Fibroblast of lung (primary cell): Measurements from ENCODE around the gene LIG4.

Experiments used
- CTCF ChIP-seq, 2 donors: IDR thresholded peaks in 1 of 2; conservative IDR thresholded peaks in 1 of 2; 1 replicate in 1 of 2; 2 replicates in 1 of 2; pipeline ENCODE4 v1.5.1; 2011 to 2012; ENCODE audit warnings: low read length in 2 of 2, control low read depth in 1 of 2, inconsistent platforms in 1 of 2, low read depth in 1 of 2, mild to moderate bottlenecking in 1 of 2
- EZH2 ChIP-seq: IDR thresholded peaks from 2 replicates; pipeline ENCODE4 v1.5.1; 2012; ENCODE audit warnings: low read length, control low read depth, mild to moderate bottlenecking; ENCODE audit errors: missing control alignments

- TF ChIP-seq CTCF (conservative IDR thresholded peaks at IDR 0.05 in 1 of 2, IDR thresholded peaks at IDR 0.05 in 1 of 2; ENCODE audit: low read depth in 1 of 2, low read length in 2 of 2) (no peak), EZH2 (no peak)
These were observed 10.1 kb upstream of the LIG4 start for GRCh38 chr13:108225440-108225839.
